ENCODE data around the gene GOLGA6A.

DNA sequence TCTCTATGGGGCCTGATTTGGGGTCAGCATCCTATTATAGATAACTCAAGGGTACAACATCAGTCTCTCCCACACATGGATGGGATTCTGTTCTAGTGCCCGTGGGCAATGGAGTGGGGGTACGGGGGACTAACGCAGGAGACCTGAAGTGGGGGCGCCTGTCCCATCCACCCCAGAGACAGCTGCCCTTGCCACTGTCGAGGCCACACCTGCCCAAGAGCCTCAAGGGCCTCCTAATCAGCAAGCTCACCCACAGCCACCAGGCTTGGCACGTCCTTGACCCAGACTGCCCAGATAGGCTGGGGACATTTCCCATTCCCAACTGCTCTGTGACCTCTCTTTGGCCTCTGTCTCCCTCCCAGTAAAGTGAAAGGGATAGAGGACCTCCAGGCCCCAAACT, 39.5 kb upstream of the GOLGA6A start:
- TF ChIP-seq EP300 (IDR thresholded peaks at IDR 0.05; ENCODE audit: low read length), result no peak
- TF ChIP-seq CTCF (IDR thresholded peaks at IDR 0.05 in 2 of 3, conservative IDR thresholded peaks at IDR 0.05 in 1 of 3; ENCODE audit: insufficient read depth in 2 of 3, low read depth in 1 of 3, low read length in 3 of 3), result no peak
- no peak for TF ChIP-seq CHD2 (IDR thresholded peaks at IDR 0.05; ENCODE audit: low read depth, low read length)
- TF ChIP-seq MXI1 (IDR thresholded peaks at IDR 0.05; ENCODE audit: low read depth, low read length), result no peak

All from K562 (cell line).